HUDEP-2 (cell line): ENCODE results near the gene BEAN1.

Experiments used
- DNase-seq, 76 experiments: peaks; one replicate each; lab custom pipeline; 2025; ENCODE audit not compliant: unreplicated experiment in 76 of 76; lab: John Stamatoyannopoulos, UW

BEAN1 gene

DNA sequence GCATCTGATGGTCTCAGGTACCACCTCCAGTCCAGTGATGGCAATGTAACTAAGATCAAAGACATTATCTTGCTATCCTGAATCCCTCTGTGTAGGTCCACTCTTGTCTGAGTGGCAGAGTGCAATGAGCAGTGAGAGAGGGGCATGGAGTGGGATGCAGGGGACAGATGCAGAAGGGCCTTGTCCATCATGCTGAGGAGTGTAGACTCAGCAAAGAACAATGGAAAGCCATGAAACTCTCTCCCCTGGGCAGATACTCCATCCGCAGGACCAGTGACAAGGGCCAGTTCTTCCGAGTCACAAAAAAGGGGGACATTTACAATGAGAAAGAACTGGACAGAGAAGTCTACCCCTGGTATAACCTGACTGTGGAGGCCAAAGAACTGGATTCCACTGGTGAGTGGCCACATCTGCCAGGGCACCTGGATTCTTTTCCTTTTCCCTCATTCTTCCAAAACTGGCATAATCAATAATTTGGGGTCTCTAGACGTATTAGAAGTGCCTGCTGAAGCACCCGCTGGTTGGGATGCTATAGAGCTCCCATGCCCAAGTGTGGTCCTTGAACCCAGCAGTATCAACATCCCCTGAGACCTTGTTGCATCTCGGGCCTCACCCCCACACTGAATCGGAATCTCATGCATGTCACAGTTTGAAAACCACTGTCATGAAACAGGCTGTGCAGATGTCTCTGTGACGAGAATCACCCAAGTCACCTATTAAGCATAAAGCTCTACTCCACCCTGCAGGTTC is 31.1 kb upstream of the BEAN1 start:
- DNase-seq: no peak

DNA sequence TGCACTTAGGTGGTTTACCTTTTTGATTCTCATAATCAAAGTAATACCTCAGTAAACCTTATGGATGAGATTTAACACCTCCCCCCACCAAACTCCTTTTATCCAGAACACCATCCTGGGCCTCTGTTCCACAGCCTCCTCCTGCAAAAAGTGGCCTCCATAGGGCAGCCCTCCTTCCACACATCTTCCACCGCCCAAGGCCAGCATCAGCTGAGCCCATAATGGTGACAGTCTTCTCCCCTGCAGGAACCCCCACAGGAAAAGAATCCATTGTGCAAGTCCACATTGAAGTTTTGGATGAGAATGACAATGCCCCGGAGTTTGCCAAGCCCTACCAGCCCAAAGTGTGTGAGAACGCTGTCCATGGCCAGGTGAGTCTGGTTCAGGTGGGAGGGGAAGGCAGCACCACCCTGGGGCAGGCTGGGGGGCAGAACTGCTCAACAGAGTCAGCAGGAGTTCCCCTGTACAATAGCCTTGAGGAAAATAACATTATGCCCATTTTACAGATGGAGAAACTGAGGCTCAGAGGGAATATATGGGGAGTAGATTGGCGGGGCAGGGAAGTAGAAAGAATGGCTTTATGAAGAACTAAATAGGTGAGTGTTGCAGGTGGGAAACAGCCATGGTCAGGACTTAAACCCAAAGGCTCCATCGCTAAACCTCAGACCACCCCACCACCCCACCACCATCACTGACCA is 29.2 kb upstream of the BEAN1 start:
- no peak for DNase-seq

DNA sequence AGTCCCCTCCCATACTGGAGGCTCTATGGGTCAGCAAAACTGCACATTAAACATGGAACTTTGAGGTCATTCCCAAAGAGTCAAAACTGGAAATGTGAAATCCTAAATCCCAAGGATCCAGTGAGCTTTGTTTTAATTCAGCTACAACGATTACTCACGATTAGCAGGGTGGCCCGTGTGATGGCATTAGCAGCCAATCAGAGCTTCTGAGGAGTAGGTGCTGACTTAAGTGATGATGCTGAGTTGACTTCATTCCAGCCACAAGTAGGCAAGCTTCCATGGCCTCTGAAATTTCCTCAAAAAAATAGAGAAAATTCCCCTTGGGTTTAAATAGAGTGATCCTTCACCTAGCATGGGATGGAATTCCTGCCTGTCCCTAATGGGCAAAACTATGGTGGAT is 28.1 kb upstream of the BEAN1 start:
- no peak for DNase-seq

DNA sequence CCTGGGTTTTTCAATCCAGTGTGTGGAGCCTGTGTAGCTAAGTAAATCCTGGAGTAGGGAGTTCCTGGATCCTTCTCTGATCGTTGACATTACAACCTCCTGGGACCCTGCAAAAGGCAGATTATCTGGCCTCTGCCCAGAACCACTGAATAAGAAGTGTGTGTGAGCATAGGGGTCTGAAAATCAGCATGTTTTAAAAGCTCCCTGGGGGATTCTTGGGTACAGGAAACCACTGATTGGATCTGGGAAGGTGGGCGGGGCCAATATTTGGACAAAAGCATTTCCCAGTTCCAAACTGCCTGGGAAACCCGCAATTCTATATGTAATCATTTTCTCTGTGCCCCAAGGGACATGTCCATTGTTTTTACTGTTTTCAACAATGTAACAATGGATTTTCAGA is 27.2 kb upstream of the BEAN1 start:
- DNase-seq: no peak

DNA sequence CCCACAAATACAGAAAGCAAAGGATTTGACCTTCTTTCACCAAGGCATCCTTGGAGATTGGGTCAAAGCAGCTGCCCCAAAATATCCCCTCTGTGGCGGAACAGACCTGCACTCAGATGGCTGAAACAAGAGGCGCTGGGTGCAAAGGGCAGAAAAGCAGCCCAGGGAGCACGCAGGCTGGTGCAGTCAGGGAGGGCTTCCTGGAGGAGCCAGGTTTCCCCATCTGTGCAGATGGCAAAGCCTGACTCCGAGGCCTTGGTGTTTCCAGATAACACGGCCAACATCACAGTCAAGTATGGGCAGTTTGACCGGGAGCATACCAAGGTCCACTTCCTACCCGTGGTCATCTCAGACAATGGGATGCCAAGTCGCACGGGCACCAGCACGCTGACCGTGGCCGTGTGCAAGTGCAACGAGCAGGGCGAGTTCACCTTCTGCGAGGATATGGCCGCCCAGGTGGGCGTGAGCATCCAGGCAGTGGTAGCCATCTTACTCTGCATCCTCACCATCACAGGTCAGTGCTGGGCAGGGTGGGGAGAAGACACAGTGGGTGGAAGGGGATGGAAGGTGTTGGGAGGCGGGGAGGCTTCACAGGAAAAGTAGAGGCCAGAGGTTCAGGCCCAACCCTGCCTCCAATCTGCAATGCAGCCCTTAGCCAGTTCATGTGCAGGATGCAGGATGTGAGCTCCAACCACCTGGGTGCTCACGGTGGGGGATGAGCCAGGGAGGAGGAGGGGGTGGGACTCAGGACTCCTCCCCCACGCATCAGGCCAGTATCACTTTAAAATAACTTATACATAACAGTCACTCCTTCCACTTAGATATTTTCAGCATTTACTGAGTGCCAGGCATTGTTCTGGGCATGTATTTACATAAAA is 26.4 kb upstream of the BEAN1 start:
- no peak for DNase-seq

DNA sequence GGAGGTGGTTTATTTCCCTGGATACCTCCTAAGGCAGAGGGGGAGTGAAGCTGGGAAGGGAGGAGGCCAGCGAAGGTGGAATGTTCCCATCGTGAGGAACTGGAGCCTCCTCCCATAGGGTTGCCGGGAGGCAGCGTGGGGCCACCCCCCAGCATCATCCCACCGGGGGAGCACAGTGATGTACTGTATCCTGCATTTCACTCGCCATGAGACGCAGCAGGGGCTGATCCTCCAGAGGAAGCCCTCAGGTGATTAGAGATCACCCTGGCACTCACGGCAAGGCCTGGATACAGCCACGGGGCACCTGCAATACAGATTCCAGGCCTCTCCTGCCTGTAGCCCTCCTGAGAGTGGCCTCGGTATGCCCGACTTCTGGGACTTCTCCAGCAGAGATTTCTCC is 25.5 kb upstream of the BEAN1 start:
- DNase-seq: no peak

DNA sequence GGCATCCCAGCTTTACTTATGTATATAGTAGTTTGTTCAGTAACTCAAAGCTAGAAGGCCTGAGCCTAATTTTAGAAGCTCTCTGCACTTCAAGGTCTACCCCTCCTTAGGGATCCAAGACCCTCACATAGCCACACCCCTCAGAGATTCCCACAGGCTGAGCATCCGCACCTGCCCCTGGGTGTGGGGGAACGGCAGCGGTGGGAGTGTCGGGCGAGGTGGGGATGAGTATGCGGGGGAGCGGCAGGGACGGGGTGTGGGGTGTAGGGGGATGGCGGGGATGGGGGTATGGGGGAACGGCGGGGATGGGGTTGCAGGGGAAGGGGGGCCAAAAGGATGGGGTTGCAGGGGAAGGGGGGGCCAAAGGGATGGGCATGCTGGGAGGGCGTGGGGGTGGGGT is 24.9 kb upstream of the BEAN1 start:
- no peak for DNase-seq

DNA sequence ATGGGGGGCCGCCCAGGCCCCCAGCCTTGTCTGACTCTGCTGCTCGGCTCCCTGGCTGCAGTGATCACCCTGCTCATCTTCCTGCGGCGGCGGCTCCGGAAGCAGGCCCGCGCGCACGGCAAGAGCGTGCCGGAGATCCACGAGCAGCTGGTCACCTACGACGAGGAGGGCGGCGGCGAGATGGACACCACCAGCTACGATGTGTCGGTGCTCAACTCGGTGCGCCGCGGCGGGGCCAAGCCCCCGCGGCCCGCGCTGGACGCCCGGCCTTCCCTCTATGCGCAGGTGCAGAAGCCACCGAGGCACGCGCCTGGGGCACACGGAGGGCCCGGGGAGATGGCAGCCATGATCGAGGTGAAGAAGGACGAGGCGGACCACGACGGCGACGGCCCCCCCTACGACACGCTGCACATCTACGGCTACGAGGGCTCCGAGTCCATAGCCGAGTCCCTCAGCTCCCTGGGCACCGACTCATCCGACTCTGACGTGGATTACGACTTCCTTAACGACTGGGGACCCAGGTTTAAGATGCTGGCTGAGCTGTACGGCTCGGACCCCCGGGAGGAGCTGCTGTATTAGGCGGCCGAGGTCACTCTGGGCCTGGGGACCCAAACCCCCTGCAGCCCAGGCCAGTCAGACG is 24.4 kb upstream of the BEAN1 start:
- DNase-seq: no peak

DNA sequence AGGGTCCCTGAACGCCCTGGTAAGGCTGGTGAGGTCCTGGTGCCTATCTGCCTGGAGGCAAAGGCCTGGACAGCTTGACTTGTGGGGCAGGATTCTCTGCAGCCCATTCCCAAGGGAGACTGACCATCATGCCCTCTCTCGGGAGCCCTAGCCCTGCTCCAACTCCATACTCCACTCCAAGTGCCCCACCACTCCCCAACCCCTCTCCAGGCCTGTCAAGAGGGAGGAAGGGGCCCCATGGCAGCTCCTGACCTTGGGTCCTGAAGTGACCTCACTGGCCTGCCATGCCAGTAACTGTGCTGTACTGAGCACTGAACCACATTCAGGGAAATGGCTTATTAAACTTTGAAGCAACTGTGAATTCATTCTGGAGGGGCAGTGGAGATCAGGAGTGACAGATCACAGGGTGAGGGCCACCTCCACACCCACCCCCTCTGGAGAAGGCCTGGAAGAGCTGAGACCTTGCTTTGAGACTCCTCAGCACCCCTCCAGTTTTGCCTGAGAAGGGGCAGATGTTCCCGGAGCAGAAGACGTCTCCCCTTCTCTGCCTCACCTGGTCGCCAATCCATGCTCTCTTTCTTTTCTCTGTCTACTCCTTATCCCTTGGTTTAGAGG is 23.5 kb upstream of the BEAN1 start:
- DNase-seq: no peak

DNA sequence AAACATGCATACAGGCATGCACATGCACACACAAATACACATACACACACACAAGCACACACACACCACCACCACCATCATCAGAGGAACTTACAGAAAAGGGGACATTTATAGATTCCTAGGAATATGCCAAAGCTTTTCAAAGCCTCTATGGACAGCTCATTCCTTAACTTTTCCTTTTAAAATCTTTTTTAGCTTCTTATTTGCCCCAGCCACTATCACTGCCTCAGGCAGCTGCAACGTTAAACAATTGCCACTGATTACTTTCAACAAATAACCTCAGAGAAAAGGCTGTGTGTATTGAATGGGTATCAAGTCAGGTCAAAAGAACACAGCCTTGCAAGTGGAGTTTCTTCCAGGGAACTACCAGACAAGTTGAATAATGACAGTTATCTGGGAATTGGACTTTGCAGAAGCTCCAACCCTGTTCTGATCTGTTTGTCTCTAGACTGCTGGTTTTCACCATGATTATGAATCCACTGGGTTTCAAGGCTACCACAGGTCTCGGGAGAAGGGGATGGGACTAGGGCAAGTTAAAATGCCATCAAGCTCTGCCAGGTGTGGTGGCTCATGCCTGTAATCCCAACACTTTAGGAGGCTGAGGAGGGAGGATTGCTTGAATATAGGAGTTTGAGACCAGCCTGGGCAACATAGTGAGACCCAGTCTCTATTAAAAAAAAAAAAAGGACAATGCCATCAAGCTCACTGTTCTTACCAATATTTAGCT is 21.9 kb upstream of the BEAN1 start:
- no peak for DNase-seq

DNA sequence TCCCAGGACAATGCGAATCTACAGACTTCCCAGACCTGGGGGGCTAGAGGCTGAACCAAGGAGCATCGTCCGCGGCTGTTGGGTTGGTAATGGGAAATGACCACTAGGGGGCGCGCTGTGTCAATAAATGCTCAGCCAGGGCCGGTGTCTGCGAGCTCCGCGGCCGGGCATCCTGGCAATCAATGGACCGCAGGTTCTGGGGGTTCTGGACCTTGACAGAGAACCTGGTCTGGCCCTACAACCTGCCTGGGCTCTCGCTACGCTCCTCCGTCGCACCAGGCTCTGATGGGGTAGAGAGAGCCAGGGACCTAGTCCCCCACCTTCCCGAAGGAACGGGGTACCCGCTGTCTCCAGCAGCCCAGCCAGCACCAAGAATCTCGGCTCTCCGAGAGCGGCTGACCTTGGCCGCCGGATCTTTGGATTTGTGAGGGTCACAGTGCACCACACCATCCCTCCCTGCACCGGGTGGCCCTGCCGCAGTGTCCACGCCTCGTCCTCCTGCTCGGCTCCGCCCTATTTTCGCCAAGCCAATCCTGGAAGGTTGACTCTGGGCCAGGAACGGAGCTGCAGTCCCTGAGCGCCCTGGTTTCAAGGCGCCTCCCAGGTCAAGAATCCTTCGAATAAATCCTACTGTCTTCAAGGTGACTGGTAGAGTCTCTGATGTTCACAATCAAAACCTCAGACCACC is 20.4 kb upstream of the BEAN1 start:
- peak in 56 of 76 experiments; percentile 3 to 78 (median 54) for DNase-seq

DNA sequence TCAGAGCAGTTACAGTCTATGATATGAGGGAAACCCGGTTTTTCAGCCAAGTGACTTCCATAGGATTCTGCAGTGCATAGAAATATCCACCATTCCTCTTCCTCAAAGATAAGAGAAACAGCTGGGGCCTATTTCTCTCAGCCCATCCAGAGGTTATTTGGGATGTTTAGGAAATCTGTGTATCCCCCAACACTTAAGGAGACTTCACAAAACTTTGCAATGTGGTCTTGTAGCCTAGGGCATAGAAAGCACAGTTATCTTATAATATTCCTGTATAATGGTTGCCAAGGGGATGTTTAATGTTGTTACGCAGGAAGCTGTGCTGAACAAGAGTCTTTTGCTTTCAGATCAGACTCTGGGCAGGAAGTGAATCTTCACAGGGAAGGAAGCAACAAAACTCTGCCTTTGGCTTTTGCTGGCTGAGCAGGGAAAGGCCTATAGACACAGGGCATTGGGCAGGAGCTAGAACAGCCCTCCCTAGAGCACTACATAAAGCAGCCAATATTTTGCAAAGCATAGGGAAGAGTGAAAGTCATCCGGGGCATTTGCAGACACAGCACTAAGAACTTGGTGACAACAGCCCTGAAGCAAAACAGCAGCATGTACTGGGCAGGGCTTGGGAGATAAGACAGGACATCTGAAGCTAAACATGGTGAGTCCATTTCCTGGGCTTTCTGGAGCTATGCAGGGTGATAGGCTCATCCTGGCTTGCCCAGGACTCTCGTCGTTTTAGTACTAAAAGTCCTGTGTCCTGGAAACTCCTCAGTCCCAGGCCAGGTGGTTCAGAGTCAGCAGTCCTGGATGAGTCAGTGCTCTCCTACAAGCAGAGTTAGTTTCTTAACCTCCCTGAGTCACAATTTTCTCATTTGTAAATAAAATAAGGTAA is 18.7 kb upstream of the BEAN1 start:
- no peak for DNase-seq

DNA sequence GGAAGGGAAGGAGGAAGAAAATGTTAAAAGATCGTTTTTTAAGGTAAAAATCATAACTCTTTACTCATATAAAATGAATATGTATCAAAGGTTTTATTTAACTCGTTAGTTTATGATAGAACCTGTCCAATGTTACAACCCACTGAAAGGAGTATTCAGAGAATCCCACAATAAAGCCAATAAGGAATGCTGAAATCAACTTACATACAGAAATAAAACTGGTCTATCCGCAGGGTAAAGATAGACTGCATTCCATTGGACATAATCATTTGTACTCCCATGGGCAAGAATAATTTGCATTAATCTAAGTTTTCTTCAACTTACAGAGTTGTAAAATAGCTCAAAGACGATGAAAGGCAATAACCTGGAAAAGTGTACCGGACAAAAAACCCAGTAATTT is 17.9 kb upstream of the BEAN1 start:
- no peak for DNase-seq

DNA sequence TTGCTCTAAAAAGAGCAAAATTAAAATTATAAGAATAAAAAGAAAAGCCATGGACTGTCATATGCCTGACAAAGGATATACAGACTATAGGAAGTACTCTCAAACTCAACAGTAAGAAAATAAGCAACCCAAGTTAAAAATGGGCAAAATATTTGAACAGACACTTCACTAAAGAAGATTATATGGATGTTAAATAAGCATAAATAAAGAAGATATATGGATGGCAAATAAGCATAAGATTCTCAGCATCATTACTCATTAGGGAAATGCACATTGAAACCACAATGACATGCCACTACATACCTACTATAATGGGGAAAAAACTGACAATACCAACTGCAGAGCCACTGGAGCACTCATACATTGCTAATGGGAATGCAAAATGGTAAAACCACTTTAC is 14.9 kb upstream of the BEAN1 start:
- no peak for DNase-seq

DNA sequence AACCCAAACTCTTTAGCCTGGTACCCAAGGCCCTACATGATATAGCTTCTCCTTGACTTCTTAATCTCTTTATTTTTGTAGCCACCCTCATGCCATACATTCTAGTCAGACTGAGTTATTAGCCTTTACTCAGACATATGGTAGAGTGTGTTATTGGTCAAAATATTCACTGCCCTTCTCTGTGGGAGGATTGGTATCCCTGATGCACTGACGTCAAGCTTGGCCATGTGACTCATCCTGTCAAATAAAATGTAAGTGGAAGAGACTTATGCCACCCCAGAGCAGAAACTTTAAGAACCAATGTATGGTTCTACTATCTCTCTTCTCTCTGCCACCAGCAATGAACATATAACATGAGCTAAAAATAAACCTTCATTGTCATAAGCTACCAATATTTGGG is 12.2 kb upstream of the BEAN1 start:
- no peak for DNase-seq

DNA sequence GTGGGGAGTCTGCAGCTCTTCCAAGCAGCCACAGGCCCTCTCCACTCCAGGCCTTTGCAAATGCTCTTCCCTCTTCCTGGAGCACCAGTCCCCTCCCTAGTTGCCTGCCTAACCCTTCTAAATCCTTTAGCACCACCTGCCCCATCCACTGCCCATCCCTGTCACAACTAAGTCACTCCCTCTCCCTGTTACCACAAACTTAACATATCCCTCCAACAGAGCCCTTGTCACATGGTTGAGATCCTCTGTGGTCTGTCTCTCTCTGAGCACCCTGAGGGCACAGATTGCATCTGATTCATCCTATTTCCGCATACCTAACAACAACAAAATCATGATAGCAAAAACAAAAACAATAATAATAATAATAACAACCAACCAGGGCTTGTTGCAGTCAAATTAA is 11.0 kb upstream of the BEAN1 start:
- no peak for DNase-seq

DNA sequence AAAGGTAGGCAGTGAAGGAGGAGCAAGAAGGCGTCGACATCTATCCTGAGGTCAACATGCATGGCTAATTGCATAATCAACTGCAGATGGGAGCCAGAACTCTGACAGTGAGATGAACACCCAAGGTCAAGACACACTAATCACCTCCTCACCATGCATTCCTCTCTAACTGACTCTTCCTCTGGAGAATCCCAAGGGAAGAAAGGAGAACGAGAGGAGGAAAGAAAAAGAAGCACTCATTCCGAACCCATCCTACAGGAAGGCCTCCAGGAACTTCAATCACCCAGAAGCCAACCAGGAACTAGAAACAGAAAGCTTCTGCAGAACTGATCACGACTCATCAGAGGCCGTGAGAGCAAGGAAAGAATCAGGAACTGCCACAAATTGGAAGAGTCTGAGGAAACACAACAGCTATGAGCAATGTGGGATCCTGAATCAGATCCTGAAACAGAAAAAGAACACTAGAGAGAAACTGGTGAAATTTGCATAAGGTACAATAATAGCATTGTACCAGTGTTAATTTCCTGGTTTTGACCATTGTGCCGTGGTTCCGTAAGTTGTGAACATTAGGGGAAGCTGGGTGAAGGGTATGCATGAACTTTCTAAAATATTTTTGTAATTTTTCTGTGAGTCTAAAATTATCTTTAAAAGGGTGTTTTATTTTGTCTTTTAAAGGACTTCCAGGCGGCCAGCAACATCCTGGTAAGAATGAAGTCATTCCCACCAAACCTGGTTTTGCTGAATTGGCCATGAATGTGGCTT is 10.0 kb upstream of the BEAN1 start:
- DNase-seq: no peak
